ENCODE results near the gene MED15.
"Not testable (repeated sequence)": the region's sequence is repeated elsewhere in the genome, so short reads cannot be mapped to it uniquely, and the experiment has no call there.

MED15 gene

GRCh38 chr22:20495861-20496681 is 11.3 kb upstream of the MED15 start:
- Histone ChIP-seq H3K27ac (peak overlapping the region; percentile 81), H4K20me1 (peaks cover 38% of the 10 kb centered on the region), H3K9me3 (no peaks in the 10 kb centered on the region), H3K4me3 (peak overlapping the region; percentile 85), H3K4me1 (peaks cover 33% of the 10 kb centered on the region), H3K4me2 (peak overlapping the region; percentile 97), H3K9ac (peak overlapping the region; percentile 80), H3K36me3 (peaks cover 3% of the 10 kb centered on the region; the same call in 1 of the 2 replicates), H3K27me3 (no peaks in the 10 kb centered on the region)
- no peak for TF ChIP-seq Cebpa-rat (IDR thresholded peaks at IDR 0.05)

GRCh38 chr22:20497426-20497825 is 10.0 kb upstream of the MED15 start:
- Histone ChIP-seq H3K4me2 (peak overlapping the region; percentile 22; the same call in 1 of the 2 replicates), H3K27ac (0 out of 2 replicates have a peak overlapping the region, but pooled peaks have one; percentile 13), H3K4me3 (no peak overlapping the region), H3K27me3 (no peaks in the 10 kb centered on the region), H3K9me3 (no peaks in the 10 kb centered on the region), H3K4me1 (peaks cover 33% of the 10 kb centered on the region), H4K20me1 (peaks cover 25% of the 10 kb centered on the region), H3K36me3 (peaks cover 6% of the 10 kb centered on the region; the same call in 1 of the 2 replicates), H3K9ac (no peak overlapping the region)
- TF ChIP-seq Cebpa-rat (IDR thresholded peaks at IDR 0.05) = no peak

DNA sequence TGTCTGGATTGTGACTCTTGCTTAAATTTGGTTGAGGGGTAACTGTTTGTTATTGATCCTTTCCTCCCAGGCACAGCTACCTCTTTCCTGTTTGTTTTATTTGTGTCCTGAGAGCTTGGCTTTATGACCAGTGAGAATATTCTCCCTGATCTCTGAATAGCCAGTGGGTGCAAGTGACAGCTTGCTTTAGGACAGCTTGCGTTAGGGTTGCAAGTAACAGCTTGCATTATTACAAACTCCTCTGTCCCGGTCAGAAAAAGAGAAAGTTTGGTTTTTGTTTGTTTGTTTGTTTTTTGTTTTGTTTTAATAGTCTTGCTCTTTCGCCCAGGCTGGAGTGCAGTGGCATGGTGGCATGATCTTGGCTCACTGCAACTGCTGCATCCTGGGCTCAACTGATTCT is 8.5 kb upstream of the MED15 start:
- no peak overlapping the region for H3K4me2 ChIP-seq
- peaks cover 27% of the 10 kb centered on the region for H3K4me1 ChIP-seq
- no peaks in the 10 kb centered on the region for H3K9me3 ChIP-seq
- no peak overlapping the region for H3K9ac ChIP-seq
- H3K27me3 ChIP-seq = no peaks in the 10 kb centered on the region
- peaks cover 6% of the 10 kb centered on the region; the same call in 1 of the 2 replicates for H3K36me3 ChIP-seq
- no peak for TF ChIP-seq Cebpa-rat (IDR thresholded peaks at IDR 0.05)
- no peak overlapping the region for H3K4me3 ChIP-seq
- H4K20me1 ChIP-seq = peaks cover 12% of the 10 kb centered on the region
- no peak overlapping the region for H3K27ac ChIP-seq

GRCh38 chr22:20499769-20500168 is 7.6 kb upstream of the MED15 start:
- no peak for TF ChIP-seq Cebpa-rat (IDR thresholded peaks at IDR 0.05)

DNA sequence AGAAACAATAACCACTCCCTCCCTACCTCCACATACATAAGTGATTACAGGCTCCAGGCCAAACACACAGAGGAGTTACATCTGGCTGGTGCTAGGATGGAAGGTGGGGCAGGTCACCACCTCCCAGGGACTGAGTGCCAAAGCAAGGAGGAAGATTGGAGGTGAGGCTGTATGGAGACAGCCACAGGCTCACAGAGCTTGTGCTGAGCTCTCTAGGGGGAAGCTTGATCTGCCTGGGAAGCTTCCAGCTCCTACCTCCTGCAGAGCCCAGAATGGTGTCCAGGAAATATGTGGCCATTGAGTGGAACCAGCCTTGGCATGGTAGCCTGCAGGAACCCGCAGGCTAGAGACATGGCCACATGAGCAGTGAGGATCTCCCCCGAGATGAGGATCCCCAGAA is 3.6 kb upstream of the MED15 start:
- Histone ChIP-seq H3K4me1 (peaks cover 11% of the 10 kb centered on the region), H3K9ac (no peak overlapping the region), H3K27me3 (no peaks in the 10 kb centered on the region), H3K9me3 (no peaks in the 10 kb centered on the region), H3K36me3 (peaks cover 6% of the 10 kb centered on the region; the same call in 1 of the 2 replicates), H4K20me1 (peaks cover 12% of the 10 kb centered on the region), H3K4me3 (no peak overlapping the region), H3K4me2 (no peak overlapping the region), H3K27ac (no peak overlapping the region)
- no peak for TF ChIP-seq Cebpa-rat (IDR thresholded peaks at IDR 0.05)

More at GRCh38 chr22:20499769-20500168, 7.6 kb upstream of the MED15 start:
- H3K36me3 ChIP-seq = peaks cover 6% of the 10 kb centered on the region; the same call in 1 of the 2 replicates
- peaks cover 3% of the 10 kb centered on the region; the same call in 1 of the 2 replicates for H4K20me1 ChIP-seq
- no peaks in the 10 kb centered on the region for H3K9me3 ChIP-seq
- no peaks in the 10 kb centered on the region for H3K27me3 ChIP-seq
- no peak overlapping the region for H3K4me3 ChIP-seq
- H3K4me2 ChIP-seq = no peak overlapping the region
- H3K27ac ChIP-seq = no peak overlapping the region
- no peak overlapping the region for H3K9ac ChIP-seq
- H3K4me1 ChIP-seq = peaks cover 18% of the 10 kb centered on the region

- H3K9ac ChIP-seq, H3K36me3 ChIP-seq, H3K27me3 ChIP-seq, H3K9me3 ChIP-seq, H3K4me2 ChIP-seq, H3K4me3 ChIP-seq, H3K27ac ChIP-seq: not testable (repeated sequence)
- Histone ChIP-seq H3K4me1 (peaks cover 17% of the 10 kb centered on the region), H4K20me1 (peaks cover 18% of the 10 kb centered on the region)
Observed at GRCh38 chr22:20504293-20504922, 3.0 kb upstream of the MED15 start.

GRCh38 chr22:20506543-20507252 is 712 bp upstream of the MED15 start:
- H3K9me3 ChIP-seq = no peaks in the 10 kb centered on the region
- H3K9ac ChIP-seq = peak overlapping the region; percentile 98; the same call in 1 of the 2 replicates
- peak overlapping the region; percentile 96; the same call in 1 of the 2 replicates for H3K27ac ChIP-seq

GRCh38 chr22:20508067-20508755 is 801 bp downstream of the MED15 start:
- not testable (repeated sequence) for H3K9me3 ChIP-seq, H3K27me3 ChIP-seq
- peak overlapping the region; percentile 98 for H3K9ac ChIP-seq
- peaks cover 30% of the 10 kb centered on the region for H3K36me3 ChIP-seq
- peak overlapping the region; percentile 100 for H3K4me2 ChIP-seq
- H3K4me3 ChIP-seq = peak overlapping the region; percentile 98
- H4K20me1 ChIP-seq = peaks cover 56% of the 10 kb centered on the region
- H3K4me1 ChIP-seq = peaks cover 44% of the 10 kb centered on the region
- peak overlapping the region; percentile 96 for H3K27ac ChIP-seq

More at GRCh38 chr22:20506543-20507252, 712 bp upstream of the MED15 start:
- Histone ChIP-seq H3K4me1 (peaks cover 39% of the 10 kb centered on the region), H3K4me2 (peak overlapping the region; percentile 100), H3K36me3 (peaks cover 18% of the 10 kb centered on the region), H3K27me3 (no peaks in the 10 kb centered on the region), H4K20me1 (peaks cover 41% of the 10 kb centered on the region), H3K4me3 (peak overlapping the region; percentile 98)
- no peak for TF ChIP-seq Cebpa-rat (IDR thresholded peaks at IDR 0.05)

DNA sequence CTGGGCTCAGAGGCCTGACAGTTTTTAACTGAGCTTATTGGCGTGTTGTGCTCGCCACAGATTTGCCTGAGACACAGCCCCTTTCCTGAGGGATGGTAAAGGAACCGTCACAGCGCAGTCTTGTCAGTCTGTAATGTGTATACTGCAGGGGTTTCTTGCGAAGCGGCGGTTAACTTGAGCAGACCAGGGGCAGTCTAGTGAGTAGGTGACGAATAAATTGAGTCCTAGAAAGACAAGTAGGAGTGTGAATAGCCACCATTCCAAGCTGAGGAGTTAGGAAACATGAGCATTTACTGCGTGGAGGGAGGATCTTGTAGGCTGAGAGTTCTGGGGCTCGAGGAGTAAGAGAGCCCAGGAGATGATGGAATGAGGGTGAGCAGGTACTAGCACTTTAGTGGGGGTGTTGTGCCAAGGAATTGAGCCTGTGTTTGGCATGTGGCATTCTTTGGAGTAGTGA is 1.4 kb downstream of the MED15 start:
- no peak for TF ChIP-seq Cebpa-rat (IDR thresholded peaks at IDR 0.05)
- Histone ChIP-seq H3K27ac (peak overlapping the region; percentile 96), H3K4me2 (peak overlapping the region; percentile 100), H3K9ac (peak overlapping the region; percentile 98), H3K27me3 (no peaks in the 10 kb centered on the region), H3K4me3 (peak overlapping the region; percentile 98), H4K20me1 (peaks cover 62% of the 10 kb centered on the region), H3K36me3 (peaks cover 36% of the 10 kb centered on the region), H3K9me3 (no peaks in the 10 kb centered on the region), H3K4me1 (peaks cover 44% of the 10 kb centered on the region)

Data from BLaER1 (cell line).